Smooth muscle cell (in vitro differentiated cells): ENCODE results near the gene MS4A4E. TPM values are rescaled to one million over a fixed set of nuclear protein-coding genes. Genes with fewer than 3 reads are reported as not detected.

Experiments used
- DNase-seq: peaks from one replicate; lab custom pipeline; 2025; ENCODE audit not compliant: unreplicated experiment; lab: John Stamatoyannopoulos, UW
- H2AFZ ChIP-seq: fragments of 200-600 bp; sonication (generic); 2 replicates; pipeline ENCODE4 v1.6.0; 2016; ENCODE audit warnings: antibody characterized with exemption, low read depth, mild to moderate bottlenecking
- H3F3A ChIP-seq: fragments of 200-600 bp; sonication (generic); 2 replicates; pipeline ENCODE4 v1.6.0; 2017; ENCODE audit warnings: antibody characterized with exemption, low read depth
- H3K27ac ChIP-seq: fragments of 200-600 bp; sonication (generic); 2 replicates; pipeline ENCODE4 v1.5.1; 2016; ENCODE audit warnings: low read depth, mild to moderate bottlenecking
- H3K27me3 ChIP-seq: fragments of 200-600 bp; sonication (generic); 2 replicates; pipeline ENCODE4 v1.6.1; 2016; ENCODE audit warnings: low read depth, mild to moderate bottlenecking
- H3K36me3 ChIP-seq: fragments of 200-600 bp; sonication (generic); 2 replicates; pipeline ENCODE4 v1.5.1; 2016; ENCODE audit warnings: low read depth
- H3K4me1 ChIP-seq: fragments of 200-600 bp; sonication (generic); 2 replicates; pipeline ENCODE4 v1.5.1; 2016; ENCODE audit warnings: low read depth
- H3K4me2 ChIP-seq: fragments of 200-600 bp; sonication (generic); 2 replicates; pipeline ENCODE4 v1.6.0; 2016; ENCODE audit warnings: mild to moderate bottlenecking
- H3K4me3 ChIP-seq: fragments of 200-600 bp; sonication (generic); 2 replicates; pipeline ENCODE4 v1.5.1; 2016; ENCODE audit warnings: mild to moderate bottlenecking
- H3K79me2 ChIP-seq: fragments of 200-600 bp; sonication (generic); 2 replicates; pipeline ENCODE4 v1.6.0; 2016; ENCODE audit warnings: low read depth, mild to moderate bottlenecking
- H3K9ac ChIP-seq: fragments of 200-600 bp; sonication (generic); 2 replicates; pipeline ENCODE4 v1.6.0; 2016; ENCODE audit warnings: low read depth
- H3K9me3 ChIP-seq: fragments of 200-600 bp; sonication (generic); replicated peaks from 2 replicates; pipeline ENCODE4 v1.5.1; 2016; ENCODE audit warnings: low read depth
- H4K20me1 ChIP-seq: fragments of 200-600 bp; sonication (generic); 2 replicates; pipeline ENCODE4 v1.6.0; 2016; ENCODE audit warnings: low read depth
- CTCF ChIP-seq: fragments of 200-600 bp; sonication (generic); IDR thresholded peaks from 2 replicates; pipeline ENCODE4 v1.5.1; 2017; ENCODE audit warnings: borderline replicate concordance, mild to moderate bottlenecking, antibody characterized with exemption; ENCODE audit not compliant: insufficient read depth, poor library complexity, severe bottlenecking
- WGBS: methylation state at CpG from one replicate; pipeline ENCODE4 v1.1.7; 2016; ENCODE audit warnings: low lambda C conversion rate; 5-methylcytosine and 5-hydroxymethylcytosine counted together
- polyA plus RNA-seq: library from polyadenylated mRNA; unstranded; fragments of >200 nt; fragmentation: Nextera tagmentation; extraction: Ambion mirVana; gene quantifications from 2 replicates; pipeline ENCODE4 v1.2.1, GENCODE V29; 2016
- total RNA-seq: library from RNA; depleted of rRNA; stranded (reverse); fragments of >200 nt; gene quantifications from 2 replicates; pipeline ENCODE4 v1.2.3, GENCODE V29; 2014

Gene MS4A4E
- total and polyA plus RNA-seq, 2 experiments from 2014 or later: not detected

- Histone ChIP-seq H3K4me1 (no peaks in the 10 kb centered on the region), H3K27ac (no peak overlapping the region), H3K9ac (no peak overlapping the region), H3K4me2 (no peak overlapping the region), H4K20me1 (no peaks in the 10 kb centered on the region), H3K79me2 (no peaks in the 10 kb centered on the region), H3K4me3 (no peak overlapping the region), H3K27me3 (no peaks in the 10 kb centered on the region), H3K36me3 (no peaks in the 10 kb centered on the region), H3K9me3 (no peaks in the 10 kb centered on the region), H2AFZ (no peak overlapping the region), H3F3A (no peaks in the 10 kb centered on the region)
- 88% methylated on average over 3 of the region's 3 CpGs for WGBS
- DNase-seq: no peak
- no peak for TF ChIP-seq CTCF
These were observed 1.2 kb downstream of the MS4A4E start for GRCh38 chr11:60241786-60242185.

GRCh38 chr11:60240662-60241061 lies 2.3 kb downstream of the MS4A4E start:
- 68% methylated on average over 5 of the region's 5 CpGs for WGBS
- no peak for DNase-seq

GRCh38 chr11:60235321-60235720 lies 7.6 kb downstream of the MS4A4E start:
- H3K27ac ChIP-seq: no peak overlapping the region
- no peak overlapping the region for H3K4me3 ChIP-seq
- WGBS: 62% methylated on average over 3 of the region's 3 CpGs
- H3K4me2 ChIP-seq: no peak overlapping the region
- no peak for TF ChIP-seq CTCF
- H3F3A ChIP-seq: no peaks in the 10 kb centered on the region
- H3K9ac ChIP-seq: no peak overlapping the region
- H4K20me1 ChIP-seq: no peaks in the 10 kb centered on the region
- H3K27me3 ChIP-seq: no peaks in the 10 kb centered on the region
- no peaks in the 10 kb centered on the region for H3K79me2 ChIP-seq
- no peak for DNase-seq
- H3K36me3 ChIP-seq: no peaks in the 10 kb centered on the region
- no peaks in the 10 kb centered on the region for H3K4me1 ChIP-seq
- H3K9me3 ChIP-seq: no peaks in the 10 kb centered on the region
- no peak overlapping the region for H2AFZ ChIP-seq

More at GRCh38 chr11:60240662-60241061, 2.3 kb downstream of the MS4A4E start:
- H3K4me1 ChIP-seq: no peaks in the 10 kb centered on the region
- H3K4me2 ChIP-seq: no peak overlapping the region
- no peak overlapping the region for H3K4me3 ChIP-seq
- H3K27ac ChIP-seq: no peak overlapping the region
- no peaks in the 10 kb centered on the region for H3K9me3 ChIP-seq
- H3F3A ChIP-seq: no peaks in the 10 kb centered on the region
- no peaks in the 10 kb centered on the region for H4K20me1 ChIP-seq
- no peaks in the 10 kb centered on the region for H3K79me2 ChIP-seq
- H3K9ac ChIP-seq: no peak overlapping the region
- TF ChIP-seq CTCF: no peak
- H3K36me3 ChIP-seq: no peaks in the 10 kb centered on the region
- no peak overlapping the region for H2AFZ ChIP-seq
- H3K27me3 ChIP-seq: no peaks in the 10 kb centered on the region

DNA sequence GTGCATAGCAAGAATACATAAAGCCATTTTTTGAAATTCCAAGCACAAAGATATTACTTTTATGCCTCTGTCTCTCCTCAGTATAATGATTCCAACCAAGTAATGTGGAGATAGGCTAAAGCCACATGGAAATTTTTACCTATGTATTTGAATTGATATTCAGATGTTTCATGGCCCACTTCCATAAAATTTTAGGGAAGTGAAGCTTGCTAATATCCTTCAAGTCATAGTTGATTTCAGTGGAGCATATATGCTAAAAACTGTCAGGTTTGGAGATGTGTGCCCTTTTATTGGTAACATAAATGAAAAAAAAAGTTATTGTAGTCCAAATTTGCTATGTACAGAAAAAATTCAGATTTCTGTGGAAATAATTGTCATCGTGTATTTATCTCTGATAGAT lies 12.3 kb downstream of the MS4A4E start:
- TF ChIP-seq CTCF: no peak
- H3K4me1 ChIP-seq: no peaks in the 10 kb centered on the region
- no peak overlapping the region for H3K27ac ChIP-seq
- no peaks in the 10 kb centered on the region for H3F3A ChIP-seq
- no peak overlapping the region for H3K4me3 ChIP-seq
- H3K4me2 ChIP-seq: no peak overlapping the region
- DNase-seq: no peak
- H3K9me3 ChIP-seq: no peaks in the 10 kb centered on the region
- no peaks in the 10 kb centered on the region for H3K79me2 ChIP-seq
- no peaks in the 10 kb centered on the region for H3K36me3 ChIP-seq
- no peak overlapping the region for H2AFZ ChIP-seq
- H3K27me3 ChIP-seq: no peaks in the 10 kb centered on the region
- no peak overlapping the region for H3K9ac ChIP-seq
- WGBS: 52% methylated on average over 1 of the region's 1 CpG
- H4K20me1 ChIP-seq: no peaks in the 10 kb centered on the region
